Subcutaneous adipose tissue (tissue), 4 donors: ENCODE data around the gene C2CD2. TPM values are rescaled to one million over a fixed set of nuclear protein-coding genes. Genes with fewer than 3 reads are reported as not detected.

Experiments
- total RNA-seq, 4 donors: library from RNA; depleted of rRNA; stranded (reverse); fragments of >200 nt; gene quantifications; one replicate each; pipeline ENCODE4 v1.1.0, GENCODE V29; 2016
- TF ChIP-seq, protein P1 (sequence below): fragments of 450-650 bp; IDR thresholded peaks from one replicate; pipeline ENCODE4 v1.5.1; 2016; ENCODE audit warnings: low read depth, mild to moderate bottlenecking, control low read depth, antibody characterized with exemption, moderate library complexity

Gene C2CD2
- total RNA-seq, 4 donors from 2014 or later, result 84.1 to 151 (median 128) TPM

DNA sequence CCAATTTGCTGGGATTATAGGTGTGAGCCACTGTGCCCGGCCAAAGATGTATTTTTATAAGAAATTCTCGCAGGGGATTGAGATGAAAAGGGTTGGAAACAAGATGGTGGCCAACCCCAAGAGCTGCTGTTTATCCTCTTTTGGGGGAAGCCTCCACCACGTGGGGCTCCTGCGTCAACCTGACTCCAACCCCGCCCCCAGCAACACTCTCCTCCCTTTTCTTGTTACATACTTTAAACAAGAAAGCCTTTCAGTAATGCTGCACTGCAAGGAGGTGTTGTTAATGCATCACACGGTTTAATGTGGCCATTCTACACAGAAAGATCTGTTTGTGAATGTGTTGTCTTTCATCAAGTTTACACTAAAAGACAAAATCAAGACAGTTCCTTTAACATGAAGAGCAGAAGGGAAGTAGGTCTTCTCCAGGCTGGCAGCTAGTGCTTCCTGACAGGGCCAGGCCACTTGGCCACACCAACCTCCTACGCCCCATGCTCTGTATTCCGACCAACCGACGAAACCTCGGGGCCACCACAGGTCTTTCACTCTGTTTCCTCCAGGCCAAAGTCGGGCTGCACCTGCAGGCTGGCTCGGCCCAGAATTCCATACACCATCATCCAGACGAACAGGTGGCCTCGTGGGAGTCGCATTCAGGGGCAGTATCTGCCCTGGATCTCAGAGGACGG, 25.9 kb downstream of the C2CD2 start:
- TF ChIP-seq, protein P1, sequence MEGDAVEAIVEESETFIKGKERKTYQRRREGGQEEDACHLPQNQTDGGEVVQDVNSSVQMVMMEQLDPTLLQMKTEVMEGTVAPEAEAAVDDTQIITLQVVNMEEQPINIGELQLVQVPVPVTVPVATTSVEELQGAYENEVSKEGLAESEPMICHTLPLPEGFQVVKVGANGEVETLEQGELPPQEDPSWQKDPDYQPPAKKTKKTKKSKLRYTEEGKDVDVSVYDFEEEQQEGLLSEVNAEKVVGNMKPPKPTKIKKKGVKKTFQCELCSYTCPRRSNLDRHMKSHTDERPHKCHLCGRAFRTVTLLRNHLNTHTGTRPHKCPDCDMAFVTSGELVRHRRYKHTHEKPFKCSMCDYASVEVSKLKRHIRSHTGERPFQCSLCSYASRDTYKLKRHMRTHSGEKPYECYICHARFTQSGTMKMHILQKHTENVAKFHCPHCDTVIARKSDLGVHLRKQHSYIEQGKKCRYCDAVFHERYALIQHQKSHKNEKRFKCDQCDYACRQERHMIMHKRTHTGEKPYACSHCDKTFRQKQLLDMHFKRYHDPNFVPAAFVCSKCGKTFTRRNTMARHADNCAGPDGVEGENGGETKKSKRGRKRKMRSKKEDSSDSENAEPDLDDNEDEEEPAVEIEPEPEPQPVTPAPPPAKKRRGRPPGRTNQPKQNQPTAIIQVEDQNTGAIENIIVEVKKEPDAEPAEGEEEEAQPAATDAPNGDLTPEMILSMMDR, result no peak

DNA sequence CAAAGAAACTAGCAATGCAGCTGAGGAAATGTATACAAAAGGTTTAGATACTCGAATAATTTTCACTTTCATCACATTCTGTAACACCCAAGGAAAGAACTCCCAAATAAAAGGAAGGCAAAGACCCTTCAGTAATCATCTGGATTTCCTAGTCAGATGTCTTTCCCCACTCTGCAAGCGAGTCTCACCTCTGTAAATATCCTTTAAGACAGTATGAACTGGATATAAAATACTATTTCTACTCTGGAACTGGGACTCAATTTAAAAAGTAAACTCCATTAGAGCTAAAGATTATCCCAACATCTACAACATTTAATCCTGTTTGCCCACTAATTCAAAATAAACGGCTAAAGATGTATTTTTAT, 27.0 kb downstream of the C2CD2 start:
- TF ChIP-seq, protein P1, result no peak

- TF ChIP-seq, protein P1, result no peak
Measured at GRCh38 chr21:41926117-41926806, 27.6 kb downstream of the C2CD2 start.

GRCh38 chr21:41925767-41926116, 28.1 kb downstream of the C2CD2 start:
- TF ChIP-seq, protein P1, result no peak

DNA sequence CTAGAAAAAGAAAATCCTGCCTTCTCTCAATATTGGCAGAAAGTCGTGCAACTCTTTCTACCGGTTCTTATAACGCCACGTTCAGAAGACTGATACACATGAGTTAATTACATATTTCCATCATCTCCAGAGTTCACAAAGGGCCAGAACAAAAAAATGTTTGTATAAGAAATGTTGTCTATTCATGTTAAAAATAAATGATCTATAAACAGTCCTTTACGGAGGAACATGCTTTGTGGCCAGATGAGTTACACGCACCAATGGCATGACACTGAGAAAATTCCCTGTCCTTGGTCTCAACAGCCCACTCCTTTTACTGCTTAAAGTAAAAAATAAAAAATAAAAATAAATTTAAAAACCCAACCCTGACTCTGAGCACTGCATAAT, 29.5 kb downstream of the C2CD2 start:
- TF ChIP-seq, protein P1, result no peak

DNA sequence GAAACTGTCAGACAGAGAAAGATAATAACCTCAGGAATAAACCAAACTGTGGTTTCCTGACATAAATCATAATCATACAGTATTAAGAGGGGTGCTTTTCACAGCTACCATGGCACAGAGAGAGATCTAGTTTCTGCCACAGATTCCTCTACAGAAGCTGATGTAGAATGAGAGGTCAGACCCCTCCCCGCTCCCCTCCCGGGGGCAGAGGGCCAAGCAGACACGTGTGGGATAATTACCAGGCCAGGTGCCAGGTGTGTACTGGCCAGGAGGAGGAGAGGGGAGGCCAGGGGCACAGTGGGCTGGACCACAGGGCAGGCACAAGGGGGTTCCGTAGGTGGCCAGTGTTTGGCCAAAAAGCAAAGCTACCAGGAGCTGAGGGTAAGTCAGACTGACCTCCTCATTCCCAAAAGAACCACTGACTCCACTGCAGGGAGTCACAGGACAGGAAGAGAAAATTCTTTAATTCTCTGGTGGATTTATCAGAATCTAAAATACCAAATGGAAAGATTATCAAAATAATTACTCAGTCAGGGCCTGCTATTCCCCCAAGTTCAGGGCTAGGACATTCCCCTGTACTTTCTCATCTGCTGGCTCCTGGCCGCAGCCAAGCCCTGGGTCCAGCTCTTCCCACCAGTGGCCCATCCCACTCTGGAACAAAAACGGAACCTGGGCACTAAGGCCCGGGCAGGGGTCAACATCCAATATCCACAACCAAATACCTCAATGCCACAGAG, 30.0 kb downstream of the C2CD2 start:
- TF ChIP-seq, protein P1, result no peak

DNA sequence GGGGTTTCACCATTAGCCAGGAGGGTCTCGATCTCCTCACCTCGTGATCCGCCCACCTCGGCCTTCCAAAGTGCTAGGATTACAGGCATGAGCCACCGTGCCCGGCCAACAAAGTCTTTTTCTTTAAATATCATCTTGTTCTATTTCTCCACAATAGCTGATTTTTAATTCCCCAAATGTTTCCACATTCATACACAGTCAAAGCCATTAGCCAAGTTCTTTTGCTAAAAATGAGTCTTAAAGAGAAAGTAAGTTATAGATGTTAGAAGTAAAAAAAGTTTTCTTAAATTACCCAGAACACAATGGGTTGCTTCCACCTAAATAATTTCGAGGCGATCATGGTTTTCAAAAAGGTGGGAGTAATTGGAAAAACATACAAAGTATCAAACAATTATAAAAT, 30.6 kb downstream of the C2CD2 start:
- TF ChIP-seq, protein P1, result no peak
